HG02678 (cell line): Measurements from ENCODE around the gene POU5F1.
"Not testable (repeated sequence)": the region's sequence is repeated elsewhere in the genome, so short reads cannot be mapped to it uniquely, and the experiment has no call there.

Source experiments
- ATAC-seq: cut with Tn5 transposase; IDR thresholded peaks from one replicate; pipeline ENCODE4 v1.9.1; 2021; ENCODE audit warnings: mild to moderate bottlenecking, moderate library complexity; ENCODE audit not compliant: unreplicated experiment

The POU5F1 gene

GRCh38 chr6:31169123-31169857, 1.2 kb downstream of the POU5F1 start:
- no peak for ATAC-seq

- no peak for ATAC-seq
These were observed 1.9 kb downstream of the POU5F1 start for GRCh38 chr6:31168606-31169005.

- ATAC-seq: no peak
These were observed 4.5 kb downstream of the POU5F1 start for GRCh38 chr6:31165986-31166385.

GRCh38 chr6:31165064-31165832, 5.2 kb downstream of the POU5F1 start:
- ATAC-seq: peak; percentile 77

GRCh38 chr6:31164475-31165063, 5.9 kb downstream of the POU5F1 start:
- not testable (repeated sequence) for ATAC-seq

GRCh38 chr6:31163922-31164321, 6.6 kb downstream of the POU5F1 start:
- ATAC-seq: no peak

- ATAC-seq: no peak
These were observed 7.9 kb downstream of the POU5F1 start for GRCh38 chr6:31162463-31163165.

GRCh38 chr6:31161216-31162126, 9.0 kb downstream of the POU5F1 start:
- ATAC-seq: no peak

- no peak for ATAC-seq
These were observed 11.3 kb downstream of the POU5F1 start for GRCh38 chr6:31158863-31159855.

GRCh38 chr6:31158140-31158862, 12.2 kb downstream of the POU5F1 start, which contains the start of gene TCF19:
TCF19 (plus strand) TSS chr6:31158589; CDS start chr6:31159470, 881 bp downstream.
- ATAC-seq: peak; percentile 90

GRCh38 chr6:31157513-31158139, 12.9 kb downstream of the POU5F1 start, which contains the start of gene CCHCR1:
CCHCR1 (minus strand) TSS chr6:31157802; CDS start chr6:31157600, 202 bp downstream.
- ATAC-seq: no peak

- ATAC-seq: no peak
These were observed 13.8 kb downstream of the POU5F1 start for GRCh38 chr6:31156641-31157040.

GRCh38 chr6:31154436-31154835, 16.0 kb downstream of the POU5F1 start:
- no peak for ATAC-seq

- no peak for ATAC-seq
These were observed 17.7 kb downstream of the POU5F1 start for GRCh38 chr6:31152781-31153180.

GRCh38 chr6:31149827-31150447, 20.5 kb downstream of the POU5F1 start:
- no peak for ATAC-seq

- no peak for ATAC-seq
These were observed 25.1 kb downstream of the POU5F1 start for GRCh38 chr6:31145386-31145785.

- ATAC-seq: no peak
These were observed 25.5 kb downstream of the POU5F1 start for GRCh38 chr6:31144970-31145340.
